Hepatocyte (in vitro differentiated cells): ENCODE results near the gene EARS2. TPM values are rescaled to one million over a fixed set of nuclear protein-coding genes. Genes with fewer than 3 reads are reported as not detected.

ENCODE experiments used
- DNase-seq: peaks from one replicate; pipeline ENCODE4 v3.0.0-alpha.2; 2016; ENCODE audit warnings: low spot score
- H2AFZ ChIP-seq: fragments of 200-600 bp; sonication (generic); 2 replicates; pipeline ENCODE4 v1.6.0; 2016; ENCODE audit warnings: antibody characterized with exemption, mild to moderate bottlenecking
- H3K27ac ChIP-seq: fragments of 200-600 bp; sonication (generic); 2 replicates; pipeline ENCODE4 v1.5.1; 2016; ENCODE audit warnings: mild to moderate bottlenecking
- H3K27me3 ChIP-seq: fragments of 200-600 bp; sonication (generic); 2 replicates; pipeline ENCODE4 v1.6.1; 2016
- H3K36me3 ChIP-seq: fragments of 200-600 bp; sonication (generic); replicated peaks from 2 replicates; pipeline ENCODE4 v1.5.1; 2016; ENCODE audit warnings: low read depth; ENCODE audit not compliant: insufficient read depth
- H3K4me1 ChIP-seq: fragments of 200-600 bp; sonication (generic); 2 replicates; pipeline ENCODE4 v1.5.1; 2016; ENCODE audit warnings: mild to moderate bottlenecking, moderate library complexity; ENCODE audit not compliant: insufficient read depth
- H3K4me2 ChIP-seq: fragments of 200-600 bp; sonication (generic); 2 replicates; pipeline ENCODE4 v1.6.0; 2016
- H3K4me3 ChIP-seq: fragments of 200-600 bp; sonication (generic); 2 replicates; pipeline ENCODE4 v1.5.1; 2016; ENCODE audit warnings: mild to moderate bottlenecking
- H3K79me2 ChIP-seq: fragments of 200-600 bp; sonication (generic); 2 replicates; pipeline ENCODE4 v1.6.0; 2017; ENCODE audit warnings: mild to moderate bottlenecking
- H3K9me2 ChIP-seq: fragments of 200-600 bp; sonication (generic); replicated peaks from 2 replicates; pipeline ENCODE4 v1.6.0; 2017; ENCODE audit warnings: mild to moderate bottlenecking; ENCODE audit not compliant: insufficient read depth
- H3K9me3 ChIP-seq: fragments of 200-600 bp; sonication (generic); 2 replicates; pipeline ENCODE4 v1.5.1; 2016; ENCODE audit warnings: low read depth, mild to moderate bottlenecking
- H4K20me1 ChIP-seq: fragments of 200-600 bp; sonication (generic); 2 replicates; pipeline ENCODE4 v1.6.0; 2016; ENCODE audit warnings: mild to moderate bottlenecking; ENCODE audit not compliant: insufficient read depth, poor library complexity, severe bottlenecking
- CTCF ChIP-seq: fragments of 200-600 bp; sonication (generic); IDR thresholded peaks from 2 replicates; pipeline ENCODE4 v1.5.1; 2016; ENCODE audit warnings: antibody characterized with exemption, mild to moderate bottlenecking; ENCODE audit not compliant: poor library complexity
- EZH2 ChIP-seq: fragments of 200-600 bp; sonication (generic); IDR thresholded peaks from 2 replicates; pipeline ENCODE4 v1.6.1; 2016; ENCODE audit warnings: antibody characterized with exemption, mild to moderate bottlenecking, borderline replicate concordance
- EZH2phosphoT487 ChIP-seq: fragments of 200-600 bp; sonication (generic); IDR thresholded peaks from one replicate; pipeline ENCODE4 v1.6.1; 2018; ENCODE audit warnings: antibody characterized with exemption, mild to moderate bottlenecking, low read depth, moderate library complexity; ENCODE audit not compliant: unreplicated experiment, severe bottlenecking
- WGBS: methylation state at CpG from one replicate; pipeline ENCODE4 v1.1.6; 2016; ENCODE audit warnings: low lambda C conversion rate; ENCODE audit errors: missing lambda C conversion rate; 5-methylcytosine and 5-hydroxymethylcytosine counted together
- polyA plus RNA-seq: library from polyadenylated mRNA; unstranded; fragments of >200 nt; fragmentation: Nextera tagmentation; extraction: Ambion mirVana; gene quantifications from 2 replicates; pipeline ENCODE4 v1.2.1, GENCODE V29; 2016
- total RNA-seq: library from RNA; depleted of rRNA; stranded (reverse); fragments of >200 nt; gene quantifications from 2 replicates; pipeline ENCODE4 v1.2.3, GENCODE V29; 2014

EARS2 gene
- total and polyA plus RNA-seq, 2 experiments from 2014 or later = 25.2 to 26.5 TPM

GRCh38 chr16:23580391-23580790 is 23.2 kb upstream of the EARS2 start:
- Histone ChIP-seq H3K4me3 (no peak overlapping the region), H3K27me3 (no peaks in the 10 kb centered on the region), H3K27ac (no peak overlapping the region), H3K9me2 (no peaks in the 10 kb centered on the region), H2AFZ (no peak overlapping the region), H3K4me1 (no peaks in the 10 kb centered on the region), H3K79me2 (no peaks in the 10 kb centered on the region), H4K20me1 (no peaks in the 10 kb centered on the region), H3K9me3 (no peaks in the 10 kb centered on the region), H3K4me2 (no peak overlapping the region), H3K36me3 (no peaks in the 10 kb centered on the region)
- DNase-seq = no peak
- TF ChIP-seq CTCF (no peak), EZH2phosphoT487 (no peak), EZH2 (no peak)

- H3K27me3 ChIP-seq = no peaks in the 10 kb centered on the region
- H3K4me3 ChIP-seq = no peak overlapping the region
- H3K36me3 ChIP-seq = no peaks in the 10 kb centered on the region
- H2AFZ ChIP-seq = no peak overlapping the region
- H3K79me2 ChIP-seq = no peaks in the 10 kb centered on the region
- no peak for DNase-seq
- no peak overlapping the region for H3K27ac ChIP-seq
- no peaks in the 10 kb centered on the region for H3K4me1 ChIP-seq
- H3K4me2 ChIP-seq = no peak overlapping the region
- H3K9me2 ChIP-seq = no peaks in the 10 kb centered on the region
- H3K9me3 ChIP-seq = no peaks in the 10 kb centered on the region
- WGBS = 98% methylated on average over 4 of the region's 4 CpGs
- no peaks in the 10 kb centered on the region for H4K20me1 ChIP-seq
- TF ChIP-seq EZH2 (no peak), CTCF (no peak), EZH2phosphoT487 (no peak)
These were observed 22.2 kb upstream of the EARS2 start for GRCh38 chr16:23579371-23579770.

GRCh38 chr16:23578101-23578830 is 21.1 kb upstream of the EARS2 start:
- H2AFZ ChIP-seq = no peak overlapping the region
- H3K9me3 ChIP-seq = no peaks in the 10 kb centered on the region
- peak overlapping the region; percentile 53 for H3K27ac ChIP-seq
- no peaks in the 10 kb centered on the region for H4K20me1 ChIP-seq
- no peaks in the 10 kb centered on the region for H3K36me3 ChIP-seq
- H3K4me3 ChIP-seq = no peak overlapping the region
- H3K4me1 ChIP-seq = no peaks in the 10 kb centered on the region
- no peaks in the 10 kb centered on the region for H3K79me2 ChIP-seq
- H3K27me3 ChIP-seq = no peaks in the 10 kb centered on the region
- no peak for TF ChIP-seq EZH2phosphoT487
- no peak for TF ChIP-seq EZH2
- no peak for TF ChIP-seq CTCF
- H3K9me2 ChIP-seq = no peaks in the 10 kb centered on the region
- H3K4me2 ChIP-seq = no peak overlapping the region
- WGBS = 71% methylated on average over 5 of the region's 5 CpGs
- no peak for DNase-seq

- TF ChIP-seq CTCF = no peak
- no peak for TF ChIP-seq EZH2
- TF ChIP-seq EZH2phosphoT487 = no peak
- Histone ChIP-seq H3K9me2 (no peaks in the 10 kb centered on the region), H3K4me3 (no peak overlapping the region), H2AFZ (no peak overlapping the region), H3K9me3 (no peaks in the 10 kb centered on the region), H3K27me3 (no peaks in the 10 kb centered on the region), H3K4me1 (no peaks in the 10 kb centered on the region), H3K27ac (peak overlapping the region; percentile 53), H3K4me2 (no peak overlapping the region), H3K79me2 (no peaks in the 10 kb centered on the region), H3K36me3 (no peaks in the 10 kb centered on the region), H4K20me1 (no peaks in the 10 kb centered on the region)
- no peak for DNase-seq
- 96% methylated on average over 2 of the region's 2 CpGs for WGBS
These were observed 20.3 kb upstream of the EARS2 start for GRCh38 chr16:23577493-23577892.
